Mucosa of descending colon (tissue), 3 donors: ENCODE data around the gene MAST4. TPM values are rescaled to one million over a fixed set of nuclear protein-coding genes. Genes with fewer than 3 reads are reported as not detected.

Source experiments
- ATAC-seq: fragments of 200-7000 bp; cut with Tn5 transposase; one replicate; pipeline ENCODE4 v1.9.1; 2020; ENCODE audit warnings: mild to moderate bottlenecking, moderate library complexity
- DNase-seq, 3 donors: peaks; one replicate each; pipeline ENCODE4 v3.0.0-alpha.2; 2020
- H3K36me3 ChIP-seq: fragments of 200-600 bp; one replicate; pipeline ENCODE4 v1.8.0; 2021; ENCODE audit warnings: low read depth, mild to moderate bottlenecking
- H3K4me1 ChIP-seq: fragments of 200-600 bp; one replicate; pipeline ENCODE4 v1.8.0; 2021; ENCODE audit warnings: low read depth, mild to moderate bottlenecking
- H3K4me3 ChIP-seq: fragments of 200-600 bp; one replicate; pipeline ENCODE4 v1.8.0; 2021; ENCODE audit warnings: mild to moderate bottlenecking
- H3K9me3 ChIP-seq: fragments of 200-600 bp; one replicate; pipeline ENCODE4 v1.8.0; 2021; ENCODE audit warnings: mild to moderate bottlenecking
- intact Hi-C, 2 donors: fragments of 100-400 bp; cut with DNase I in 1 of 2; cut with micrococcal nuclease in 1 of 2; formaldehyde crosslinking; loops; one replicate each; pipeline versions ENCODE4 v1.11.0 to v1.11.1; 2022; cut with DNase I, micrococcal nuclease
- total RNA-seq, 3 donors: library from RNA; stranded (reverse); fragmentation: NEBNext Ultra II Directional in 2 of 3; extraction: Animal tissue kit (Norgen Biotek cat#: 25700) in 2 of 3; gene quantifications; one replicate each; pipeline versions ENCODE4 v1.2.1 to v1.2.4, GENCODE V29; 2021 to 2023
- TF ChIP-seq, protein P1 (sequence below): fragments of 200-600 bp; IDR thresholded peaks from one replicate; pipeline ENCODE4 v1.8.0; 2022; ENCODE audit warnings: antibody characterized with exemption, mild to moderate bottlenecking
- donor health status: DM: no; HTN: no; CAD: no; lungs with moderate emphysema.
- donor health status: DM: no; HTN: no; CAD: no.
- donor health status: DM: no; HTN: yes; CAD: no.

The MAST4 gene
- total RNA-seq, 3 donors from 2014 or later: 16.2 to 34.0 (median 22.5) TPM

DNA sequence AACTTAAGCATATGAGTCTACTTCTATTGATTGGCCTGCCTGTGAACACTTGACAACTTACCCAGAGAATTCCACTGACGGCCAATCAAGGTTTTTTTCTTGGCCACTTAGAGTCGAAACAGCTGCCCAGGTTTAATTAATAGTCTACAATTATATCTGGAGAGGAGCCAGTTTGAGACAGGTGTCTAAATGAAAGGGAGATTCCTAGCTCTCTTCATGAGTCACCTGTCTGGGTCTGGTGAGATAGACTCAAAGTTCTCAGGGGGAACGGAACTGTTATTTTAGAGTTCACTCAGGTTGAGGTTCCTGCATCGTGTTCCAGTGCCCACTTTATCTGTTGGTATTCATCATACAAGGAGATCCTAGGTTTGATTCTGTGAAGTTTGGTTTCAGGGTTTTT lies 489.4 kb downstream of the MAST4 start:
- no peaks in the 10 kb centered on the region for H3K4me1 ChIP-seq
- peak; percentile 38 for ATAC-seq
- intact Hi-C loops: no loop called here

GRCh38 chr5:67089200-67089725 lies 493.1 kb downstream of the MAST4 start:
- no peaks in the 10 kb centered on the region for H3K4me1 ChIP-seq
- H3K36me3 ChIP-seq: no peaks in the 10 kb centered on the region
- H3K9me3 ChIP-seq: no peaks in the 10 kb centered on the region
- ATAC-seq (peak; percentile 15), DNase-seq (no peak)
- intact Hi-C loops: no loop called here
- H3K4me3 ChIP-seq: no peak overlapping the region
- TF ChIP-seq, protein P1, sequence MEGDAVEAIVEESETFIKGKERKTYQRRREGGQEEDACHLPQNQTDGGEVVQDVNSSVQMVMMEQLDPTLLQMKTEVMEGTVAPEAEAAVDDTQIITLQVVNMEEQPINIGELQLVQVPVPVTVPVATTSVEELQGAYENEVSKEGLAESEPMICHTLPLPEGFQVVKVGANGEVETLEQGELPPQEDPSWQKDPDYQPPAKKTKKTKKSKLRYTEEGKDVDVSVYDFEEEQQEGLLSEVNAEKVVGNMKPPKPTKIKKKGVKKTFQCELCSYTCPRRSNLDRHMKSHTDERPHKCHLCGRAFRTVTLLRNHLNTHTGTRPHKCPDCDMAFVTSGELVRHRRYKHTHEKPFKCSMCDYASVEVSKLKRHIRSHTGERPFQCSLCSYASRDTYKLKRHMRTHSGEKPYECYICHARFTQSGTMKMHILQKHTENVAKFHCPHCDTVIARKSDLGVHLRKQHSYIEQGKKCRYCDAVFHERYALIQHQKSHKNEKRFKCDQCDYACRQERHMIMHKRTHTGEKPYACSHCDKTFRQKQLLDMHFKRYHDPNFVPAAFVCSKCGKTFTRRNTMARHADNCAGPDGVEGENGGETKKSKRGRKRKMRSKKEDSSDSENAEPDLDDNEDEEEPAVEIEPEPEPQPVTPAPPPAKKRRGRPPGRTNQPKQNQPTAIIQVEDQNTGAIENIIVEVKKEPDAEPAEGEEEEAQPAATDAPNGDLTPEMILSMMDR: no peak

More for the DNA sequence above, 489.4 kb downstream of the MAST4 start:
- no peak for DNase-seq
- TF ChIP-seq, protein P1: no peak
- Histone ChIP-seq H3K9me3 (no peaks in the 10 kb centered on the region), H3K36me3 (no peaks in the 10 kb centered on the region), H3K4me3 (no peak overlapping the region)

DNA sequence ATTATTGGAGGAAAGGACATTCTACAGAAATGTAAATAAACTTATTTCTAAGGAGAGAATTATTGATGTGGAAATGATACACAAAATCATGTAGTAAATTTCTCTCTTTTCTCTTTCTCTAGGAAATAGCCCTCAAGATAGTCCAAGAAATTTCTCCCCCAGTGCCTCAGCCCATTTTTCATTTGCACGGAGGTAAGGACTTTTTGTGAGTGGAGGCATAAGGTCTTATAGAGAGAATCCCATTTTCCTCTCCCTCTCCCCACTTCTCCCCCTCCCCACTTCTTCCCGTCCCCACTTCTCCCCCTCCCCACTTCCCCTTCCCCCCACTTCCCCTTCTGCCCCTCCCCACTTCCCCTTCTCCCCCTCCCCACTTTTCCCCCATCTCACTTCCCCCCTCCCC lies 493.8 kb downstream of the MAST4 start:
- intact Hi-C loops: loop anchor here in 1 of 2 donors (10.0 kb wide), 1 partner anchor 85 kb away; no protein-coding TSS in a partner anchor
- DNase-seq: no peak
- no peak for ATAC-seq
- H3K36me3 ChIP-seq: no peaks in the 10 kb centered on the region
- H3K9me3 ChIP-seq: no peaks in the 10 kb centered on the region
- peaks cover 8% of the 10 kb centered on the region for H3K4me1 ChIP-seq
- no peak overlapping the region for H3K4me3 ChIP-seq
- TF ChIP-seq, protein P1: no peak

DNA sequence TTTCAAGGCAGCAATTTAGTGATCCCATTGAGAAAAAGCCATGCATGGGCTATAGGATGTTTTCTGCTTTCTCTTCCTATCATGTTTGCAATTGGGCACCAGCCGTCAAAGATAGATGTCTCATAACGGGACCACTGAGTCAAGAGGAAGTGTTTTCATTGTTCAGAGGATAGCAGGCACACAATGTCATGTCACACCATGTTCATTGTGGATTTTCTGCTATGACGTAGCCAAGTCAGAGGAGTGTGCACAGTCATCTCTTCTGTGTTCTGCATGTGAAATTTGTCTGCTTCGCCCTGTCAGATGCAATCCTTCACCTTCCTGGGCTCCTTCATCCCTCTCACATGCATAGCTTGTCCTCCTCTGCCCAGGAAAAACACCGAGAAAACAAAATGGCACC lies 494.4 kb downstream of the MAST4 start:
- no peaks in the 10 kb centered on the region for H3K9me3 ChIP-seq
- ATAC-seq: no peak
- no peak for DNase-seq
- no peak overlapping the region for H3K4me3 ChIP-seq
- peaks cover 9% of the 10 kb centered on the region for H3K4me1 ChIP-seq
- no peaks in the 10 kb centered on the region for H3K36me3 ChIP-seq
- TF ChIP-seq, protein P1: no peak
- intact Hi-C loops: loop anchor here in 1 of 2 donors (10.0 kb wide), 1 partner anchor 86 kb away; no protein-coding TSS in a partner anchor

DNA sequence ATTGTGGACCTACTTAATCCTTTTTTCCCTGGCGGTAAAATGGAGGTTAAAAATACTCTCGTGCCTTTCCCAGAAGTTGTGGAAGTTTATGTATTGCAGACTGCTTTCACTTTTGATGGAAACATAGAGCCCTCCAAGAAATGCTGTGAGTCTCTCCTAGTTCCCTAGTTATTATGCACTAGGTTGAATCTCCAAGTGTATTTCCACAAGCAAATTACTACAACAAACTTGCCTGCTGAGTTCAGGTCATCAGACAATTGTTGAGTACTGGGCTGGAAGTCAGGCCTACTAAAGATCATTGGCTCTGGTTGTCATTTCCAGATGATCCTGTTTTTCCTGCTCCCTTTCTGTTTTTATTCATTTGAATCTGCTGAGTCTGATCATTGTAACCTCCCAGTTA lies 496.3 kb downstream of the MAST4 start:
- peaks cover 16% of the 10 kb centered on the region for H3K4me1 ChIP-seq
- no peaks in the 10 kb centered on the region for H3K36me3 ChIP-seq
- DNase-seq: no peak
- peak; percentile 14 for ATAC-seq
- H3K9me3 ChIP-seq: no peaks in the 10 kb centered on the region
- H3K4me3 ChIP-seq: no peak overlapping the region
- TF ChIP-seq, protein P1: no peak
- intact Hi-C loops: loop anchor here in 1 of 2 donors (10.0 kb wide), 1 partner anchor 88 kb away; no protein-coding TSS in a partner anchor
